NCI-H146 treated with DMSO at 0.1 percent for 48 hours (cell line): ENCODE measurements around the gene CEACAM16.

ENCODE experiments used
- DNase-seq: peaks from one replicate; lab custom pipeline; 2025; ENCODE audit not compliant: unreplicated experiment; lab: John Stamatoyannopoulos, UW

Gene CEACAM16

GRCh38 chr19:44759083-44759804 is 60.3 kb downstream of the CEACAM16 start:
- DNase-seq: no peak
